HG03342 (cell line): ENCODE results near the gene MELTF.

Experiments
- ATAC-seq: cut with Tn5 transposase; IDR thresholded peaks from one replicate; pipeline ENCODE4 v1.9.1; 2021; ENCODE audit warnings: mild to moderate bottlenecking, moderate library complexity; ENCODE audit not compliant: unreplicated experiment

The MELTF gene

DNA sequence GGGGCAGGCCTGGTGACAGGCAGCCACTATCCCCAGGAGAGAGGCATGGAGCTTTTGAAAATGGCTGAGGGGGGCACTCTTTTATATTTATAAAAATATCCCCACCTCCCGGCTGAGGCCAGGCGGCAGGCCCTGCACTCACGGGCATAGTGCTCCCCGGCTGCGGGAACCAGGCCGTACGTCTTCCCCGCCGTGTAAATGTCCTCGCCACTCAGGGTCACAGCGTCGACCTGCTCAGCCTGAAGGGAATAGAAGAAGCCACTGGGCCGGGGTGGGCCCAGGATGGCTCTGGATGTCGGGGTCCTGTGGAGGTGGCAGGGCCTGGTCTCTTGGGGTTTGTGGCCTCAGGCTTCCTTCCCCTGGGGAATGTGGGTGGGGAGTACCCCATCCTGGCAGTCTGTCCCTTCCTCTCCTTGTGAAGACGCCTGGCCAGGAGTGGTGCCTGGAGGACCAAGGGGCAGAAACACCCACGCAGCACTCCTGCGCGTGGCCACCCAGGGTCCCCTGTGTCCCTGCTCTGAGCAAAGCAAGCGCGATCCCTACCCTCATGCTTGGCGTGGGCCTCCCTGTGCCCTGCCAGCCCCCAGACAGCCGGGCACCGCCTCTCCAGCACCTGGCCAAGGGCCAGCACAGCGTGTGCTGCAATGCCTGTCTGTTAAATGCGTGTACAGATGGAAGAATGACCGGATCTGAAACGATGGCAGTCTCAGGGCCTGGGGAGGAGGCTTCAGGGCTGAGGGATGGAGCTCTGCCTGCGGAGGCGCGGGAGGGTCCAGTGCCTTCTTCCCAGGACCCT, 18.9 kb downstream of the MELTF start:
- no peak for ATAC-seq

DNA sequence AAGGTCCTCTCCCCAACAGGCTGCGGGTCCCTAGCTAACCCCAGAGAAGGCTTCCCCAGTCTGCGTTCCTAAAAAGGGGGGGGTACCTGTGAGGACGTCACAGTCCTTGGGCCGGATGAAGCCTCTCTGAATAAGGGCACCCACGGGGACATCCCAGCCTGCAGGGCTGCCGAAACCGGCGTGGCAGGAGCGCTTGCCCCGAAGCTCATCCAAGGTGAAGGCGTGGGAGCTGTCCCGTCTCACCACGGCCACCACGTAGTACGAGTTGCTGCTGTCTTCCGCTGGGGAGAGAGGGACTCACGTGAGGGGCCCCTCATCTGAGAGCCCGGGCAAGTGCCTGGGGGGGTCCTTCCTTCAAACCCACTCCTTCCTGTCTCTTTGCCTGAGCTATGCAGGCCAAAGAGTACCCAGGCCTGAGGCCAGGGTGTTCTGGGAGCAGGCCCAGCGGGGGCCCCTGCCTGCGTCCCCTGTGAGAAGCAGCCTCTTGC, 20.0 kb downstream of the MELTF start:
- ATAC-seq, result no peak

DNA sequence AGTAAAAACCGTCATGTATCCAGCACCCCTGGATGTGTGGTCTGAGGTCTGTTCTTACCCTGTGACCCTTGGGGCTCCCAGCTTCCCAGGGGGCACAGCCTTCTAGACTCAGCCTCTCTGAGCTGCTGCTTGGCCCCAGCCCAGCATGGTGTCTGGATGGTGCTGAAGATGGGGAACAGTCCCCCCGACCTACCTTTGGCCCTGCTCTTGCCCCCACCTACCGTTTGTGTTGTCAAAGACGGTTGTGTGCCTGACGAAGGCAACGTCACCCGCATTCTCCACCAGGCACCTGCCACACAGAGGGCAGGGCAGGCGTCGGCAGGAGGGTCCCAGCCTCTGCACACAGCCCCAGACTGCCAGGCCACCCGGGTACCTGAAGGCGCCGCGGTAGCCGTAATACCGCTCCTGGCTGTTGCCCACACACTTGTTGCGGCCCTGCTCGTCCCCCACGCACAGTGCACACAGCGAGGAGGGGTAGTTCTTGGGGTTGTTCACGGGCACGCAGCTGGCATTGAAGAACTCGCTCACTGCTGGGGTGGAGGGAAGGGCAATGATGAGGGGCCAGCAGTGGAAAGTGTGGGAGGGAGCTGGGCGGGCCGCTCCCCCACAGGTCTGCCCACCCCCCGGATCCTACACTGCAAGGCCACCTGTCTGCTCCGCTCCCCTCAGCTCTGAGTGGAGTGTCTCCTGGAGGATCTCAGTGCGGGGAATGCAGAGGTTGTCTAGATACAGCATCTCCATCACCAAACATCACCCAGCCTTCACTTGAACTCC, 21.0 kb downstream of the MELTF start:
- no peak for ATAC-seq

DNA sequence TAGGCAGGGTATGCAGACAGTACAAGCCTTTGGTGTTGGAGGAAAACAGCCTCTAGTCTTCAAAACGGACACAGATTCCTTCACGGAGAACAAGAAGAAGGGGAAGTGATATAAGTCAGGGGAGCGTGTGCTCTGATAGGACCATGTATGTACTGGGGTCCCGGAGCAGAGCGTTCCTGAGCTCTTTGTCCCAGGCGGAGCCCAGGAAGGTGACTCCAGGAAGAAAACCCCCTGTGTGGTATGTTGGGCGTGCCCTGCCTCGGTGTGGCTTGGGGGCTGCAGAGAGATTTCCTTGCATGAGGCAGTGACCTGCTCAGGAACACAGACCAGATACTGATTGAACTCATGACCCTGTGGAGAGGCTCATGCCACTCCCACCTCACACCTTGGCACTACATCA, 21.7 kb downstream of the MELTF start:
- no peak for ATAC-seq

DNA sequence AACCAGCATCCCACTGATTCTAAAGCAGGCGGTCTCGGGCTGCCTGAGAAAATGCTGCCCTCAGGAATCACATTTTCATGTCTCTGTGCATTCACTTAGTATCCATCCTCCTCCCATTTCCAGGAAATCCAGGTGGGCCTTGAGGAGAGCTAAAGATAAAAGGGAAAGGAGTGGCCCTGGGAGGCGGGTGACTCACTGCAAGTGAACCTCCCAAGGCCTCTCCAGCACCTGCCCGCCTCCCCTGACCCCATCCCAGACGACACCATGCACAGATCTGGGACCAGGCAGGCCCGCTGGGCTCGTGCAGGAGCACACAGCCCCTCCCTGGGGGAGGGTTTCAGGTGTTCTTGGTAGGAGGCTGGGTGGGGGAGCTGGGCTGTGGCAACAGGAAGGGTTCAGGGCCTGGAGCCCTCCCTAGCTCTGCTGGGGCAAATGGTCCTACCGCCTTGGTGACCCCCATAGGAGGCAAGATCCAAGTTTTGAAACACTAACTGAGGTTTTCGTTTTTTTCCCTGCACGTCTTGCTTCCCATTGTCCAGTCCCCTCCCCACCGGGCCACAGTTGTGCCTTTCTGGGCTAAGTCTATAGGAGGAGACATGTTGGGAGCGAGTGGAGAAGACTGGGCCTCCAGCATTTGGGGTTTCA, 22.2 kb downstream of the MELTF start:
- ATAC-seq, result no peak

DNA sequence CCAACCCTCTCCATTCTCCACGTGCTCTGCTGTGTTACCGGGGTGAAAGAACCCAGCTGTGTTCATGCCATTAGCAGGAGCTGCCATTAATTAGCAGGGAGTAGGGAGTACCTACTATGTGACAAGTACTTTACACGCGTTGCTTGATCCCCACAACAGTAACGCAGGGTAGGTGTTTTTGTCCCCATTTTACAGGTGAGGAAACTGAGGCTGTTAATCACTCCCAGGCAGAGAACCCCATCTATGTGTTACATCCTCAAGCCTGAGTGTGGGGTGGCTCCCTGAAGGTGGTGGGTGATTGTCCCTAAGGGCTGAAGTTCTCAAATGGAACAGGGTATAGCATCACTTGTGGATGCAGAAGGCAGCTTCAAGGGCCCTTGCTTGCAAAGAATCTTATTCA, 22.8 kb downstream of the MELTF start:
- no peak for ATAC-seq

DNA sequence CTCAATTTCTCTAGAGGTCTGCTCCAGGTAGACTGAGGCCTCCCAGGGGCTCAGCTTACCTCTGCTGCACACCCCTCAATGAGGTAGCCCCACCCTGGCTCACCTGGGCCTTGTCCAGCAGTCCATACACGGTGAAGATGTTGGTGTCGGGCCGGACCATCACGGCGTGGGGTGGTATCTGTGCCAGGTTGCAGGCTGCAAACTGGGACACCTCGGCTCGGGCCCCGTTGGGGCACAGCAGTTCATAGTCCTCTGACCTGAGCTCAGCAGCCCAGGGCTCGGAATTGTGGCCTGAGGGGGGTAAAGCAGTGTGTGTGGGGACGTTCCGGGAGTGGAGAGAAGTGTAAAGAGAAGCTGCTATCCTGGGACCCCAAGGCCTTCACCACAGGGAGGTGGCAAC, 23.2 kb downstream of the MELTF start:
- ATAC-seq, result no peak

DNA sequence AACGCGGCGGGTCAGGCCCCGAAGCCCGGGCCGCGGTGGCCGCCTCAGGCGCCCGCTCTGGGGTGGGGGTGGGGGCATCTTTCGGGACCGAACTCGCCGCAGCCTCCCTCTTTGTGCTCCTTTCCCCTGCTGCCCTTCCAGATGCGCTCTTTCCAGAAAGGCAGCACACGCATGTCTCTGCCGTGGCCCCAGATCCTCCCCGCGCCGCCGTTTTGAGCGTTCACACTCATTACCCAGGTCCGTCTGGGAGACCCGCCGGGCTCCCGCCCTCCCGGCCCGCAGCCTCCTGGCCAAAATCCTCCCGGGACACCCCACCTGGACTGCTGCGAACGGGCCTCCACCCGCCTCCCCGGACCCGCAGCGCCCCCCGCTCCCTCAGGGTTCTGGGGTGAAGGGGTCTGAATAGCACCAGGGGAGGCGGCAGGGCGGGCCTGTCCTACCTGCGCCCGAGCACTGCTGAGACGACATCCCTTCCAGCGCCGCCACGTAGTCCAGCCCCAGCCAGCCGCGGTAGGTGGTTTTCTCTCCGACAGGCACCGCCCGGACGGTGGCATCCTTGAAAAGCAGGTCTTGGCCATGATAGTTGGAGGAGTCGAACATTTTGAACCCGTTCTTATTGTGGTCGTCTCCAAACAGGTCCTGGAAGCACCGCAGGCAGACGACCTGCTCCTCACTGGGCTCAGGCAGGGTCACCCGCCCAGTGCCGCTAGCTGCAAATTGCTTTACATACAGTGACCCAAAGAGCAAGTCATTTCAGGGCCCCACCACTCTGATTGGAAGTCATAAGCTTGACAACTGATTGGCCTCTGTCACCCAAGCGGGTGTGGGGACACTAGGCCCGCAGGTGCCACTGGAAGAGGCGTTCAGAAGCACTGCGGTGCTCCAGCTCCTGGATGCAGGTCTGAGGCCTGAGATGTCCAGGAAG, 25.9 kb downstream of the MELTF start:
- peak; percentile 9 for ATAC-seq

DNA sequence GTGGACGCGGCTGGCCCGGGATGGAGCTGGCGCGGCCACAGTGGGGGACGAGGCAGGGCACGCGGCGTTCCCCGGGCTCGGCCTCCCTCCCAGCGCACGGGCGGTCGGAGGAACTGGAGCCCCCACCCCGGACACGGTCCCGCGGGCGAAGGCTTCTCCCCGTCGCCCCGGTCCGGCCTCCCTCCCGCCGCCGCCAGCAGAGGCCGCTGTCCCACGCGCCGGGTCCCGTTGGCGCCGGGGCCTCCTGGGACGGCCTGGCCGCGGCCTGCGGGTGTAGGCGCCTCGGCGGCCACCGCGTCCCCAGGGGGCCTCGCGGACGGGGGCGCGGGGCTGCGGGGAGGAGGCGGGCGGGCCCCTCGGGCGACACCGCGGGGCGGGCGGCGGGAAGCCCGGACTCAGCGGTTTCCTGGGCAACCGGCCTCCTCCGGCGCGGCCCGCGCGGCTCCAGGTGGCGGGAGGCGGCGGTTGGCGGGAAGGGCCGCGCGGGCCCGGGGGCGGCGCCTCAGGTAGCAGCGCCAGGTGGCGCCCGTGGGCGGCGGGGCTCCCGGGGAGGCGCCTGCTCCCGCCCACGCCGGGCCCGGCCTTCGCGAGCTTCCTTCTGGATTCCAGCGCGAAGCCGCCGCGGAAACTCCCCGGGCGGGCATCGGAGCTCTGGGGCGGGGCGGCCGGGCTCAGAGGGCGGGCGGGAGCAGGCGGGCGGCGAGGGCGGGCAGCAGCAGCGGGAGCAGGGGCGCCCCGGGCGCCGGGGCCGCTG, 26.7 kb downstream of the MELTF start:
- peak; percentile 65 for ATAC-seq

DNA sequence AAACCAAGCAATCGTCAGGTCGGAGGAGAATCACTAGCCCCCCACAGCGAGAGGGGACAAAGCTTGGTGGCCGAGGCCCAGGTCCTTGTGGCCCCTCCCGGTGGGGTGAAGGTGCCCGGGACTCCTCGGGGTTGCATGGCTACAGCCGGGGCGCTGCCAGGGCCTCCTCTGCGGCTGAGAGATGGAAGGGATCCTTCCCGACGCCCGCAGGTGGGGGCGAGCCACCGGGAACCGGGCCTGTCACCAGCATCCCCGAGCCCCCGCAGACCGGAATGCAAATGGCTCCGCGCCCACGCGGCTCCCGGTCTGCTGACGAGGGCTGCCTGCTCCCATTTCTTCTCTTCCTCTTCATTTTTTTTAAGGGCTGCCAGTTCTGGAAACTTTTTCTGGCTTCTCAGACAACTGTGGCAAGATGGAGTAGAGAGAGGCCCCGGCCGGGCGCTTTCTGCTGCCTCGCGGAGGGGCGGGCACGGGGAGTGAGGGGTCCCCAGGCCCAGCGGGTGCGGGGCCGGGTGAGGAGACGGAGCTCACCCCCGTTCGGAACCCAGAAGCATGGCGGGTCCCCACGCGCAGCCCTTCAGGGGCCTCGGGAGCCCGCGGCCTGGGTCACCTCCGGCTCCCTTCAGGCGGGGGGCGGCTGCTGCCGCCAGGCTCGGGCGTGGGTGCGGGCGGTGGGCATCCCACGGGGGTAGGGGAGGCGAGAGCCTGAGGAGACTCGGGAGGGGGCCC, 27.5 kb downstream of the MELTF start:
- ATAC-seq, result peak; percentile 16

DNA sequence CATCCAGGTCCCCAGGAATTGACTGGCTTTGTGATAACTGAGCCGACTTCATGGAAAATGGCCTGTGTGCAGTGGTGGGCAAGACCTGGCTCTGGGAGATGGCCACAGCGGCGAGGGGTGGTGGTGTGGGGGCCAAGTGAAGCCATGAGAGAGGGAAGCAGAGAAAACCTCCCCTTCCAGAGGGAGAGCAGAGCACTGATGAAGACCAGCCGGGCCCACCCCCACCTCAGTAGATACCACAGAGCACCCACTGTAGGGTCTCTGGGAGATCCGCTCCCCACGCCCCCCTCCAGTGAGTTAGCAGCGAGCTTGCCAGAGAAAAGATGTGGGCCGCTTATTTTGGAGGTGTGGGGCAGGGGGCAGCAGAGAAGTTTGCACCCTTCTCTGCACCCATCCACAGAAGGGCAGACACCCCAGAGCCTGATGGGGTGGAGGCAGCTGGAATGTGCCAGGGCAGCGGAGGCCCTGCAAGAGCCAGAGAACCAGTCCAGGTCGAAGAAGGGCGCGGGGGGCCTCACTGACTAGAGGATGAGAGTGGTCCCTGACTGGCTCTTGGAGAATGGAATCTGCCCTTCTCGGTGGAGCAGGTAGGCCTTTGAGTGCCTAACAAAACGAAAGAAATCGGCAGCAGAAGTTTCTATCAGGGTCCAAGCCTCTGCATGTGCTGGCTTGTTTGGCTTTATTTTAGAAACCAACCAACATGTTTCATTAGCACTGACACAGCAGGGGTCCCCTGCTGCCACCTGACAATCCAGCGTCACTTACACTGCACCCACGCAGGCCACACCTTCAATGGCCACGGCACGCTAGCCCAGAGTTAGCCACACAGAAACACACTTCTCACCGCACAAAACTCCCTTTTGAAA, 28.3 kb downstream of the MELTF start:
- no peak for ATAC-seq

DNA sequence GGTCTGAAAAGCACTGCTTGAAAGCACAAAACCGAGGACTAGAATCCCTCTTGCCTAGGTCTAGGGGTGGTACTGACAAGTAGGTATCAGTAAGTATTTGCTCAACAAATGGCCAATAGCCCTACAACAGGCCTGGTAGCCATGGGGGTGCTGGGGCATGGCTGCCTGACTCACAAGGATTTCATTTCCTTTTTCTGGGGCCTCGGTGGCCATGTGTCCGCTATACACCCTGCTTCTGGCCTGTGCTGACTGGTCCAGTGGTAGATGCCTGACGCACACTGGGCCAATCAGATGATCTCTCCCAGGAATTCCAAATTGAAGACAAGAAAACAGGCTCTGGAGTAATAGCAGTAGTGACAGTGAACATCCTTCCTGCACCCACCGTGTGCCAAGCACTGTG, 29.4 kb downstream of the MELTF start:
- no peak for ATAC-seq

DNA sequence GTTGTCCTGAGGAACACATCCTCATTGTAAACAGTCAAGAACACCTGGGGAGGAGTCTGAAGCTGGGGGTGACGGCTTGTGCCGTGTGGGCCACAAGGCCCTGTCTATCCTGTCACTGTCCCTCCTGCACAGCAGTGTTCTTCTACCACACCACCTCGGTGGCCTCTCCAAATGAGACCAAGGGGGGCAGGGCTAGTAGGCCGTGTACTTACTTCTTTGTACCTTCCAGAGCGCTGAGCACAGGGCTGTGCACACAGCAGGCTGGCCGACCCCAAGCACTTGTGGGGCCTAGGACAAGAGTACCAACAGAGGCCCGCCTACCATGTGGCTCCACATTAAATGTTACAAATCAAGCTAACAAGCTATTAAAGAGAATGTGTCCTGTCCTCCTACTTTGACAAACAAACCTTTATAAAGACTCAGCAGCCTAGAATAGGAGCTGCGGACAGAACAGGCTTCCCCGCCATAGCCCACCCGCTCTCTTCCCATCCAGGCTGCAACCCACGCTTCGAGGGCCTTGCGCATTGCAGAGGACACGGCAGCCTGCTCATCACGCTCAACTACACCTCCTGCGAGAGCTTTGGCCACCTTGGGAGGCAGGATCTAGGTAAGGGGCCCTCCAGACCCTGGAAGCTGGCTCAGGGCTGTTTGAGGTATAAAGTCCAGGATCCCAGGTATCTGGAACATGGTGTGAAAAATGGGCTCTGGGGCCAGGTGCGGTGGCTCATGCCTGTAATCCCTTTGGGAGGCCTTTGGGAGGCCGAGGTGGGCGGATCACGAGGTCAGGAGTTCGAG, 30.5 kb downstream of the MELTF start:
- ATAC-seq, result no peak

DNA sequence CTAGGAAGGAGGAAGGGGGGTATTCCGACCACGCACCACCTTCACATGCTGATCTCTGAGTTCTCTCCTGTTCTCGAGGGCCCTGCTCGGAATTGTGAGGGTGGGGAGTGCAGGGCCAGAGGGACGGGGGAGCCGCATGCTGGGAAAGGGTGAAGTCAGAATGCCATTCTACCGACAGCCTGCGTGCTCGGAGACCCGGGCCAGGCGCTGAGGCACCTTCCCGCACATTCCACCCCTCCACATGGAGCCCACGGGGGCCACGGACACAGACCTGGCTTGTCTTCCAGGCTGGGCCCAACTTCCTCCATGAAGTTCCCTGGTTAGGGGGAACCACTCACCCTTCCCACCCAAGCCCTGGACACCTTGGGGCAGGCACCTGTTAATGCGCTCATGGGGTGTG, 32.3 kb downstream of the MELTF start:
- ATAC-seq, result no peak

DNA sequence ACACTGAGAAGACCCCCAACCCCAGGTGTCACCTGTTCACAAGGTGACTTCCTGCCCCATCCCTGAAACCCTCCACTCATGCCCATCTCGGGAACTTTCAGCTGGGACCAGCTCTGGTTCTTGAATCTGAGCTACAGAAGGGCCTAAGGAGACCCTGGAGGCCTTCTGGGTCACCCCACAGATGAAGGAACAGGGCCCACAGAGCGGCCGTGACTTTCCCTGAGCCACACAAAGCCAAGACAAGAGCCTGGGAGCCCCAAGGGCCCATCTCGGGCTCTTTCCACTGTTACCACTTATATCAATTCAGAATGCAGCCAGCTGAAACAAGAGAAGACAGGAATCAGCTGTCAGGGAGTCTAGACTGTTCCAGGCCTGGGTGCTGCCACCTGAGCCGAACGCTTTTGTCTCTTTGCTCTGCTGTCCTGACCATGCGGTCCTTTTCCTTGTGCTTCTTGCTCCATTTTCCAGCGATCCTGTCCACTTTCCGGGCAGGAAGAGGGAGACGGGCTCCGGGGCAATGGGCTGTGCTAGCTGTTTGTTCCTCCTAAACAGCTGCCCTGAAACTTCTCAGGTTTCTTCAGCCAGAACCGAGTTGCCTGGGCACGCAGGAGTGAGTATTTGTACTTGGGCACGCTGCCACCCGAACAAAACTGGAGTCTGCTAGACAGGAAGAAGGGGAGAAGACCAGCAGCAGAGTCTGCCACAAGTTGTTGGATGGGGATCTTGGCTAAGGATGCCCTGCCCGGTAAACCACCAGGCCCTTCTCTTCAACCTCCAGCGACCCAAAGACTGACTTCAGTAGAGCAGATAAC, 33.0 kb downstream of the MELTF start:
- no peak for ATAC-seq

DNA sequence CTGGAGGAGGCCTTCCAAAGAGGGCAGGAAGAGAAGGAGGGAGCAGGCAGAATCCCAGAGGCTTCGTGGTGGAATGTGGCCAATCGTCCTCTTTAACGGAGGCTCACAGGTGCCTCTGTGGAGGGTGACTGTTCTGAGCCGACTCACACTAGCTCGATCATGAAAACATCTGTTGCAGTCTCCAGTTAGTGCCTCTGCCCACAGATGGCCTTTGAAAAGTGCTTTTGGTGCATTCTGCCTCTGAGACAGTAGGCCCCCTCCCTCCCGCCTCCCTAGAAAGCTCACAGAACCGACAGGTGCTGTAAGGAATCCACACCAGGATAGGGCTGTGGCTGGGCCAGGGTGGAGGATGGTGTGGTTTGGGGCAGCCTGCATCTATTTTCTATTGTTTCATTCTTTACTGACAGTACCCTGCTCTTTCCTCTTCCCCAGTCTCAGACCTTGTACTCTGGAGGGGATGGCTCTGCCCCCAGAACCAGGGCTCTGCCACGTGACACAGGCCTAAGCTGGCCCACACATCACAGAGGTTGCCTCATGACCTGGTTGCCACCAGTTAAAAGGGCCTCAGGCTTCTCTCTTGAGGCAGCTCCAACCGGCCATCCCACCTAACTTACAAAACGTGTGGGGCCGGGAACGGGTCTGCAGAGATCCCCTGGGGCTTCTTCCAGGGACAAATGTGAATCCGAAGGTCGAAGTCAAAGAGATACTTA, 33.8 kb downstream of the MELTF start:
- no peak for ATAC-seq
